K562 (cell line): ENCODE measurements around the gene P2RY8. TPM values are rescaled to one million over a fixed set of nuclear protein-coding genes. Genes with fewer than 3 reads are reported as not detected.

ENCODE experiments used
- ATAC-seq: fragments of 200-7000 bp; cut with Tn5 transposase; 3 replicates; pipeline ENCODE4 v1.9.1; 2020; ENCODE audit warnings: moderate library complexity
- BruUV-seq: library from RNA; stranded (reverse); fragments of 400-500 nt; replicated peaks from 2 replicates; lab custom pipeline; 2021; lab: Mats Ljungman, UMichigan
- CTCF ChIA-PET: fragments of 300-600 bp; formaldehyde crosslinking; extraction: SDS; loops from one replicate; lab custom pipeline; 2021; ENCODE audit warnings: low intra/inter-chr PET ratio; lab: Yijun Ruan, JAX
- POLR2A ChIA-PET: fragments of 300-600, 350-650 bp; sonication (Branson Sonifier 250); formaldehyde crosslinking; extraction: SDS; loops from one replicate; lab custom pipeline; 2021; ENCODE audit warnings: antibody characterized with exemption, inconsistent platforms; lab: Yijun Ruan, JAX
- DNase-seq, 4 experiments: peaks; one replicate each; pipeline versions ENCODE4 v3.0.0 to v3.0.0-alpha.2; 2011 to 2018; ENCODE audit warnings: low spot score in 3 of 4, mixed read lengths in 3 of 4; ENCODE audit errors: extremely low read depth in 1 of 4
- FAIRE-seq: peaks from 2 replicates; lab custom pipeline; 2011; peaks lifted over from hg19 to GRCh38; lab: Jason Lieb, UNC
- H2AFZ ChIP-seq: 2 replicates; pipeline ENCODE4 v1.6.0; 2011; ENCODE audit warnings: low read depth, low read length, control low read depth, inconsistent platforms
- H3K27ac ChIP-seq: fragments of 200-600 bp; 3 replicates; pipeline ENCODE4 v1.8.0; 2011; ENCODE audit warnings: low read depth, mild to moderate bottlenecking, control low read depth, inconsistent platforms, low read length, moderate library complexity, mixed read lengths; ENCODE audit errors: extremely low read depth
- H3K27me3 ChIP-seq, 2 experiments: fragments of 300-600 bp in 1 of 2; 2 replicates in 1 of 2; 3 replicates in 1 of 2; pipeline versions ENCODE4 v1.6.0 to v1.8.0; 2011; ENCODE audit warnings: inconsistent platforms in 2 of 2, low read length in 2 of 2, mild to moderate bottlenecking in 1 of 2, mixed read lengths in 1 of 2, moderate library complexity in 1 of 2; ENCODE audit not compliant: control insufficient read depth in 2 of 2, insufficient read depth in 2 of 2
- H3K36me3 ChIP-seq: fragments of 300-600 bp; 3 replicates; pipeline ENCODE4 v1.8.0; 2011; ENCODE audit warnings: mild to moderate bottlenecking, low read length, inconsistent platforms; ENCODE audit not compliant: control insufficient read depth, insufficient read depth
- H3K4me1 ChIP-seq, 2 experiments: fragments of 200-600 bp in 1 of 2; replicated peaks in 1 of 2; 2 replicates in 1 of 2; 3 replicates in 1 of 2; pipeline versions ENCODE4 v1.5.1 to v1.8.0; 2011; ENCODE audit warnings: inconsistent platforms in 2 of 2, low read length in 2 of 2, mild to moderate bottlenecking in 1 of 2, mixed read lengths in 1 of 2, moderate library complexity in 1 of 2; ENCODE audit not compliant: control insufficient read depth in 2 of 2, insufficient read depth in 2 of 2
- H3K4me2 ChIP-seq: 2 replicates; pipeline ENCODE4 v1.6.1; 2011; ENCODE audit warnings: low read length, control low read depth, inconsistent platforms, mixed read lengths; ENCODE audit not compliant: insufficient read depth
- H3K4me3 ChIP-seq: fragments of 200-600 bp; sonication (generic), shearing (Covaris generic); 2 replicates; pipeline ENCODE4 v1.5.1; 2016; ENCODE audit warnings: control low read depth, inconsistent platforms
- H3K79me2 ChIP-seq: fragments of 200-600 bp; 3 replicates; pipeline ENCODE4 v1.8.0; 2011; ENCODE audit warnings: low read length, inconsistent platforms; ENCODE audit not compliant: control insufficient read depth, insufficient read depth
- H3K9ac ChIP-seq, 2 experiments: 2 replicates each; pipeline versions ENCODE4 v1.6.0 to v1.6.1; 2011; ENCODE audit warnings: low read depth in 2 of 2, low read length in 2 of 2, control low read depth in 1 of 2, inconsistent platforms in 1 of 2, mild to moderate bottlenecking in 1 of 2, mixed read lengths in 1 of 2; ENCODE audit not compliant: insufficient read depth in 1 of 2
- H3K9me1 ChIP-seq: one replicate; pipeline ENCODE4 v1.6.0; 2011; ENCODE audit warnings: inconsistent platforms, mild to moderate bottlenecking, low read length, moderate library complexity; ENCODE audit not compliant: control insufficient read depth, insufficient read depth
- H3K9me3 ChIP-seq: replicated peaks from 2 replicates; pipeline ENCODE4 v1.5.1; 2011; ENCODE audit warnings: low read depth, low read length, inconsistent platforms; ENCODE audit not compliant: control insufficient read depth, insufficient read depth
- H4K20me1 ChIP-seq: replicated peaks from 2 replicates; pipeline ENCODE4 v1.6.1; 2011; ENCODE audit warnings: low read length, inconsistent platforms, mixed read lengths; ENCODE audit not compliant: control insufficient read depth, insufficient read depth
- CHAMP1 ChIP-seq: fragments of 450-650 bp; IDR thresholded peaks from 2 replicates; pipeline ENCODE4 v1.6.1; 2016; ENCODE audit warnings: mild to moderate bottlenecking
- DEAF1 ChIP-seq: fragments of 450-650 bp; formaldehyde crosslinking; IDR thresholded peaks from 2 replicates; pipeline ENCODE4 v1.4.0; 2020; ENCODE audit warnings: mild to moderate bottlenecking, moderate library complexity
- MAZ ChIP-seq, 2 experiments: fragments of 450-650 bp in 1 of 2; sonication (generic) in 1 of 2; formaldehyde crosslinking; IDR thresholded peaks in 1 of 2; conservative IDR thresholded peaks in 1 of 2; 2 replicates each; pipeline versions ENCODE4 v1.4.0 to v1.5.0; 2020; ENCODE audit warnings: mild to moderate bottlenecking in 1 of 2, missing genetic modification reagents in 1 of 2
- VEZF1 ChIP-seq: fragments of 200-800 bp; sonication (Bioruptor generic); IDR thresholded peaks from 2 replicates; pipeline ENCODE4 v1.6.1; 2017; ENCODE audit warnings: missing genetic modification characterization, missing compliant biosample characterization
- ZBTB7A ChIP-seq: IDR thresholded peaks from 2 replicates; pipeline ENCODE4 v1.6.1; 2011; ENCODE audit warnings: low read depth, mild to moderate bottlenecking, low read length, moderate library complexity, borderline replicate concordance; ENCODE audit not compliant: control insufficient read depth
- WGBS: fragments of 100-300 bp; shearing (Covaris generic); methylation state at CpG from one replicate; pipeline ENCODE4 v1.1.6; 2016; ENCODE audit warnings: low coverage, mixed read lengths; ENCODE audit not compliant: insufficient coverage; ENCODE audit errors: missing lambda C conversion rate; 5-methylcytosine and 5-hydroxymethylcytosine counted together
- in situ Hi-C: fragments of 300-500 bp; cut with MboI; formaldehyde crosslinking; loops from 4 replicates; pipeline ENCODE4 v1.15.0; 2018; ENCODE audit warnings: inconsistent platforms, mixed read lengths
- intact Hi-C: fragments of 100-400 bp; cut with micrococcal nuclease; formaldehyde crosslinking; loops from 2 replicates; pipeline ENCODE4 v1.14.2; 2022
- polyA plus RNA-seq, 8 experiments: library from polyadenylated mRNA; depleted of rRNA in 4 of 8; stranded (reverse) in 5 of 8; unstranded in 3 of 8; fragments of >200 nt; fragmentation: Nextera tagmentation in 2 of 8; fragmentation: Illumina TruSeq in 1 of 8; extraction: Ambion mirVana in 2 of 8; extraction: Trizol in 1 of 8; gene quantifications; 2 replicates each; pipeline versions ENCODE4 v1.2.1 to v1.2.3, GENCODE V29; 2011 to 2014; ENCODE audit warnings: inconsistent platforms in 1 of 8, missing spikeins in 1 of 8
- total RNA-seq, 7 experiments: library from RNA; depleted of rRNA in 6 of 7; stranded (reverse); fragments of >200 nt in 6 of 7; fragmentation: Illumina TruSeq in 2 of 7; extraction: Trizol in 2 of 7; gene quantifications; 2 replicates each; pipeline versions ENCODE4 v1.2.1 to v1.2.3, GENCODE V29; 2011 to 2021; ENCODE audit warnings: low replicate concordance in 1 of 7
- TF ChIP-seq, protein P1 (sequence below), 2 experiments: IDR thresholded peaks in 1 of 2; conservative IDR thresholded peaks in 1 of 2; 2 replicates each; pipeline ENCODE4 v1.6.1; 2016; ENCODE audit warnings: low read depth in 2 of 2, mild to moderate bottlenecking in 1 of 2, missing compliant biosample characterization in 1 of 2, missing genetic modification characterization in 1 of 2, moderate library complexity in 1 of 2
- TF ChIP-seq, protein P2 (sequence below), 3 experiments: fragments of 200-800 bp in 1 of 3; sonication (Bioruptor generic) in 1 of 3; sonication (generic) in 1 of 3; formaldehyde crosslinking in 1 of 3; IDR thresholded peaks; 2 replicates each; pipeline versions ENCODE4 v1.6.1 to v1.8.0; 2016 to 2022; ENCODE audit warnings: mild to moderate bottlenecking in 2 of 3, missing compliant biosample characterization in 2 of 3, missing genetic modification characterization in 2 of 3, missing genetic modification reagents in 1 of 3

P2RY8 gene
- total and polyA plus RNA-seq, 9 of the 15 experiments (the other 6 are each of a cell fraction or from before 2014, with no cell fraction given): 0.04 to 0.69 (median 0.08) TPM; not detected in 3

DNA sequence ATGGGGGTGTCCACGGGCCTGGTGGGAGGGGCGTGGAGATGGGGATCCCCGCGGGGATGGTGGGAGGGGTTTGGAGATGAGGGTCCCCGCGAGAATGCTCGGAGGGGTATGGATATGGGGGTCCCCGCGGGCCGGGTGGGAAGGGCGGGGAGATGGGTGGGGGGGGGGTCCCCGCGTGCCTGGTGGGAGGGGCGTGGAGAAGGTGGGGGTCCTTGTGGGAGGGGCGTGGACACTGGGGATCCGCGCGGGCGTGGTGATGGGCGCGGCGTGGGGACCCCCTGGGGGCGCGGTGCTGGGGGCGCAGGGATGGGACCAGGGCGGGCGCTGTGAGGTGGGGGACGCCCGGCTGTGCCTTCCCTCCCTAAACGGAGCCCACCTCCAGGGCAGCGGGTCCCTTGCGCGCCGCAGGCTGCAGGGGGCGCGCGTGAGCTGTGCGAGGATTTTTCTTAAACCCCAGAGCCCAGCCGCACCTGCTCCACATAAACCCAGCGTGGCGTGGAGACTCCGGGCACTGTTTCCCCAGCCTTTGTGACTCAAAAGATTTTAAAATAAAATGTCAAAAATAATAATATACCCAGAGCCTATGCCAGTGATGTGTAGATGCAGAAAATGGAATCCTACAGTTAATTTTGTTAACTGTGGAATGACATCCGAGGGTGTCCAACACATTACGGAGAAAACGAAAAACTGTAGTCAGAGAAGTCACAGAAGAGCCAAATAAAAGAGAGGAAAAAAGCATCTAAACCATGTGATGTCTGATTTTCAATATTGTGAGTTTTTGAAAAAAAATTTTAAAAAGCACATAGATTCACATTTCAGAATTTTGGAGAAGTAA, 82.8 kb downstream of the P2RY8 start:
- DNase-seq (peak; percentile 64 to 84 (median 67)), FAIRE-seq (no peak), ATAC-seq (peak; percentile 74)
- intact Hi-C loops (loop anchor here (1.0 to 5.0 kb wide), 2 partner anchors 83 to 127 kb away; partner anchors contain the start of gene P2RY8), in situ Hi-C loops (loop anchor here (25.0 kb wide), 1 partner anchor 1158 kb away; no protein-coding TSS in a partner anchor)
- no TSS peak for BruUV-seq
- peaks cover 13% of the 10 kb centered on the region for H3K79me2 ChIP-seq
- no peak overlapping the region for H3K27ac ChIP-seq
- H3K4me2 ChIP-seq: no peak overlapping the region
- peaks cover 0 to 17% of the 10 kb centered on the region in 2 experiments; a peak in 2 of 5 replicates for H3K27me3 ChIP-seq
- H3K4me1 ChIP-seq: peaks cover 0 to 13% of the 10 kb centered on the region in 2 experiments; a peak in 2 of 5 replicates
- H4K20me1 ChIP-seq: no peaks in the 10 kb centered on the region
- H3K9me3 ChIP-seq: no peaks in the 10 kb centered on the region; the same call in 1 of the 2 replicates
- ChIA-PET POLR2A (no interaction called here), CTCF (no interaction called here)
- no peaks in the 10 kb centered on the region for H3K9me1 ChIP-seq
- H3K36me3 ChIP-seq: no peaks in the 10 kb centered on the region
- 34% methylated on average over 4 of the region's 45 CpGs for WGBS
- no peak overlapping the region for H2AFZ ChIP-seq
- H3K9ac ChIP-seq: no peak overlapping the region
- no peak overlapping the region for H3K4me3 ChIP-seq
- peak; percentile 98 for TF ChIP-seq ZBTB7A
- TF ChIP-seq, protein P1, sequence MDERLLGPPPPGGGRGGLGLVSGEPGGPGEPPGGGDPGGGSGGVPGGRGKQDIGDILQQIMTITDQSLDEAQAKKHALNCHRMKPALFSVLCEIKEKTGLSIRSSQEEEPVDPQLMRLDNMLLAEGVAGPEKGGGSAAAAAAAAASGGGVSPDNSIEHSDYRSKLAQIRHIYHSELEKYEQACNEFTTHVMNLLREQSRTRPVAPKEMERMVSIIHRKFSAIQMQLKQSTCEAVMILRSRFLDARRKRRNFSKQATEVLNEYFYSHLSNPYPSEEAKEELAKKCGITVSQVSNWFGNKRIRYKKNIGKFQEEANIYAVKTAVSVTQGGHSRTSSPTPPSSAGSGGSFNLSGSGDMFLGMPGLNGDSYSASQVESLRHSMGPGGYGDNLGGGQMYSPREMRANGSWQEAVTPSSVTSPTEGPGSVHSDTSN (CRISPR knock-in tag; IDR thresholded peaks at IDR 0.05; ENCODE audit: low read depth): no peak
- TF ChIP-seq, protein P1 (tag; conservative IDR thresholded peaks at IDR 0.05; ENCODE audit: low read depth): no peak
- TF ChIP-seq DEAF1: peak; percentile 75
- TF ChIP-seq MAZ (CRISPR knock-in tag; conservative IDR thresholded peaks at IDR 0.05 in 1 of 2, IDR thresholded peaks at IDR 0.05 in 1 of 2): peak in 1 of 2 experiments; percentile 61; a peak in 2 of 4 replicates
- TF ChIP-seq VEZF1 (CRISPR knock-in tag): peak; percentile 59
- TF ChIP-seq, protein P2, sequence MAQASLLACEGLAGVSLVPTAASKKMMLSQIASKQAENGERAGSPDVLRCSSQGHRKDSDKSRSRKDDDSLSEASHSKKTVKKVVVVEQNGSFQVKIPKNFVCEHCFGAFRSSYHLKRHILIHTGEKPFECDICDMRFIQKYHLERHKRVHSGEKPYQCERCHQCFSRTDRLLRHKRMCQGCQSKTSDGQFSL (CRISPR knock-in tag; IDR thresholded peaks at IDR 0.05): no peak
- TF ChIP-seq, protein P2 (tag; IDR thresholded peaks at IDR 0.05): 0 out of 4 replicates have a peak, but pooled peaks of 1 of the 2 experiments have one; percentile 36
- TF ChIP-seq CHAMP1: no peak
